B cell (primary cell): ENCODE results near the gene MED15. TPM values are rescaled to one million over a fixed set of nuclear protein-coding genes. Genes with fewer than 3 reads are reported as not detected.

Experiments
- ATAC-seq: fragments of 200-7000 bp; cut with Tn5 transposase; one replicate; pipeline ENCODE4 v1.10.0; 2021; ENCODE audit warnings: low read depth, mild to moderate bottlenecking, moderate number of reproducible peaks, moderate library complexity
- CTCF ChIA-PET: fragments of 350-600 bp; sonication (Branson Sonifier 250); formaldehyde crosslinking; loops from one replicate; lab custom pipeline; 2021; ENCODE audit warnings: antibody characterized with exemption, inconsistent platforms; lab: Charles Lee
- POLR2A ChIA-PET: fragments of 350-600 bp; sonication (Branson Sonifier 250); formaldehyde crosslinking; loops from one replicate; lab custom pipeline; 2021; ENCODE audit warnings: antibody characterized with exemption; lab: Charles Lee
- DNase-seq: peaks from one replicate; pipeline ENCODE4 v3.0.0; 2013
- H2AFZ ChIP-seq: 2 replicates; pipeline ENCODE4 v1.6.1; 2012; ENCODE audit warnings: mild to moderate bottlenecking, low read depth, low read length; ENCODE audit not compliant: insufficient read depth, poor library complexity, severe bottlenecking
- H3K27ac ChIP-seq, 2 donors: 1 replicate in 1 of 2; 2 replicates in 1 of 2; pipeline ENCODE4 v1.5.1; 2012 to 2013; ENCODE audit warnings: low read length in 2 of 2, mild to moderate bottlenecking in 2 of 2, moderate library complexity in 1 of 2
- H3K27me3 ChIP-seq, 4 experiments: fragments of 200-600 bp in 1 of 4; sonication (generic) in 1 of 4; replicated peaks in 1 of 4; 1 replicate in 2 of 4; 2 replicates in 2 of 4; pipeline versions ENCODE4 v1.6.1 to v1.7.0; 2013 to 2016; ENCODE audit warnings: low read length in 3 of 4, mild to moderate bottlenecking in 2 of 4, mixed read lengths in 1 of 4, moderate library complexity in 1 of 4; ENCODE audit not compliant: insufficient read depth in 4 of 4, control insufficient read depth in 3 of 4; ENCODE audit errors: control extremely low read depth in 1 of 4
- H3K36me3 ChIP-seq, 2 experiments: replicated peaks in 1 of 2; 1 replicate in 1 of 2; 2 replicates in 1 of 2; pipeline versions ENCODE4 v1.6.1 to v1.7.1; 2013; ENCODE audit warnings: low read length in 1 of 2; ENCODE audit not compliant: insufficient read depth in 2 of 2, control insufficient read depth in 1 of 2; ENCODE audit errors: control extremely low read depth in 1 of 2, extremely low read depth in 1 of 2
- H3K4me1 ChIP-seq, 2 donors: fragments of 200-600 bp in 1 of 2; sonication (generic) in 1 of 2; 1 replicate in 1 of 2; 2 replicates in 1 of 2; pipeline versions ENCODE4 v1.5.1 to v1.6.1; 2013 to 2017; ENCODE audit warnings: low read length in 2 of 2; ENCODE audit not compliant: control insufficient read depth in 2 of 2, insufficient read depth in 2 of 2
- H3K4me2 ChIP-seq: replicated peaks from 2 replicates; pipeline ENCODE3; 2012; ENCODE audit warnings: mild to moderate bottlenecking, low read depth, low read length; ENCODE audit not compliant: poor library complexity, severe bottlenecking
- H3K4me3 ChIP-seq, 5 experiments: fragments of 200-600 bp in 1 of 5; sonication (generic) in 1 of 5; 1 replicate in 3 of 5; 2 replicates in 2 of 5; pipeline versions ENCODE4 v1.5.1 to v1.7.0; 2011 to 2016; ENCODE audit warnings: low read length in 4 of 5, mild to moderate bottlenecking in 4 of 5, low read depth in 2 of 5, control low read depth in 1 of 5, moderate library complexity in 1 of 5; ENCODE audit not compliant: insufficient read depth in 1 of 5; ENCODE audit errors: control extremely low read depth in 1 of 5, extremely low read depth in 1 of 5
- H3K79me2 ChIP-seq: fragments of 200-600 bp; sonication (generic); one replicate; pipeline ENCODE4 v1.6.0; 2016; ENCODE audit warnings: low read length; ENCODE audit not compliant: control insufficient read depth, insufficient read depth
- H3K9ac ChIP-seq: fragments of 200-600 bp; sonication (generic); 2 replicates; pipeline ENCODE4 v1.6.1; 2017; ENCODE audit warnings: mild to moderate bottlenecking, low read length, moderate library complexity
- H3K9me3 ChIP-seq, 3 donors: one replicate each; pipeline versions ENCODE4 v1.6.1 to v1.7.1; 2013; ENCODE audit warnings: low read length in 2 of 3; ENCODE audit not compliant: control insufficient read depth in 2 of 3, insufficient read depth in 1 of 3; ENCODE audit errors: control extremely low read depth in 1 of 3
- H4K20me1 ChIP-seq: 2 replicates; pipeline ENCODE4 v1.6.0; 2012; ENCODE audit warnings: mild to moderate bottlenecking, low read length; ENCODE audit not compliant: insufficient read depth, control insufficient read depth, poor library complexity, severe bottlenecking
- H3K27ac Mint-ChIP-seq: one replicate; pipeline ENCODE4 v1.8.0; 2021; ENCODE audit warnings: mixed read lengths
- H3K27me3 Mint-ChIP-seq: one replicate; pipeline ENCODE4 v1.8.0; 2021; ENCODE audit warnings: mixed read lengths
- H3K4me1 Mint-ChIP-seq: one replicate; pipeline ENCODE4 v1.8.0; 2021; ENCODE audit warnings: mixed read lengths
- H3K4me3 Mint-ChIP-seq: one replicate; pipeline ENCODE4 v1.8.0; 2021; ENCODE audit warnings: mixed read lengths
- H3K9me3 Mint-ChIP-seq: one replicate; pipeline ENCODE4 v1.8.0; 2022; ENCODE audit warnings: mixed read lengths; ENCODE audit not compliant: insufficient read depth
- EZH2 ChIP-seq: IDR thresholded peaks from 2 replicates; pipeline ENCODE4 v1.6.1; 2012; ENCODE audit warnings: borderline replicate concordance, low read depth, mild to moderate bottlenecking, moderate library complexity, low read length; ENCODE audit not compliant: insufficient read depth, poor library complexity, severe bottlenecking
- WGBS: methylation state at CpG from one replicate; pipeline ENCODE4 v1.1.5; 2013; ENCODE audit warnings: missing lambda C conversion rate; ENCODE audit not compliant: insufficient coverage; 5-methylcytosine and 5-hydroxymethylcytosine counted together
- intact Hi-C: fragments of 100-400 bp; cut with micrococcal nuclease; formaldehyde crosslinking; loops from one replicate; pipeline ENCODE4 v1.10.0; 2022
- polyA plus RNA-seq: library from polyadenylated mRNA; depleted of rRNA; stranded (reverse); fragments of >200 nt; gene quantifications from 2 replicates; pipeline ENCODE4 v1.2.3, GENCODE V29; 2012
- total RNA-seq, 2 donors: library from RNA; stranded (reverse); fragments of 120-200 nt in 1 of 2; gene quantifications; 1 replicate in 1 of 2; 2 replicates in 1 of 2; pipeline versions ENCODE4 v1.2.3 to v1.2.4, GENCODE V29; 2013 to 2022
- TF ChIP-seq, protein P1 (sequence below): fragments of 200-600 bp; IDR thresholded peaks from one replicate; pipeline ENCODE4 v1.8.0; 2022; ENCODE audit warnings: antibody characterized with exemption, mild to moderate bottlenecking

The MED15 gene
- total and polyA plus RNA-seq, 2 donors (not counting 1 experiment from before 2014, with no cell fraction given): 109 to 134 TPM

- peaks cover 0 to 90% of the 10 kb centered on the region in 2 experiments for H3K36me3 ChIP-seq
- H3K79me2 ChIP-seq: peaks cover 12% of the 10 kb centered on the region
- no peak overlapping the region for H3K4me3 ChIP-seq
- no peak overlapping the region for H2AFZ ChIP-seq
- DNase-seq (no peak), ATAC-seq (no peak)
- Mint-ChIP-seq H3K27ac (no peak overlapping the region), H3K4me3 (no peak overlapping the region), H3K27me3 (no peaks in the 10 kb centered on the region), H3K4me1 (no peaks in the 10 kb centered on the region), H3K9me3 (no peaks in the 10 kb centered on the region)
- no peak overlapping the region for H3K4me2 ChIP-seq
- WGBS: 96% methylated on average over 7 of the region's 7 CpGs
- H4K20me1 ChIP-seq: peaks cover 64% of the 10 kb centered on the region
- no peaks in the 10 kb centered on the region for H3K27me3 ChIP-seq
- TF ChIP-seq EZH2: no peak
- TF ChIP-seq, protein P1, sequence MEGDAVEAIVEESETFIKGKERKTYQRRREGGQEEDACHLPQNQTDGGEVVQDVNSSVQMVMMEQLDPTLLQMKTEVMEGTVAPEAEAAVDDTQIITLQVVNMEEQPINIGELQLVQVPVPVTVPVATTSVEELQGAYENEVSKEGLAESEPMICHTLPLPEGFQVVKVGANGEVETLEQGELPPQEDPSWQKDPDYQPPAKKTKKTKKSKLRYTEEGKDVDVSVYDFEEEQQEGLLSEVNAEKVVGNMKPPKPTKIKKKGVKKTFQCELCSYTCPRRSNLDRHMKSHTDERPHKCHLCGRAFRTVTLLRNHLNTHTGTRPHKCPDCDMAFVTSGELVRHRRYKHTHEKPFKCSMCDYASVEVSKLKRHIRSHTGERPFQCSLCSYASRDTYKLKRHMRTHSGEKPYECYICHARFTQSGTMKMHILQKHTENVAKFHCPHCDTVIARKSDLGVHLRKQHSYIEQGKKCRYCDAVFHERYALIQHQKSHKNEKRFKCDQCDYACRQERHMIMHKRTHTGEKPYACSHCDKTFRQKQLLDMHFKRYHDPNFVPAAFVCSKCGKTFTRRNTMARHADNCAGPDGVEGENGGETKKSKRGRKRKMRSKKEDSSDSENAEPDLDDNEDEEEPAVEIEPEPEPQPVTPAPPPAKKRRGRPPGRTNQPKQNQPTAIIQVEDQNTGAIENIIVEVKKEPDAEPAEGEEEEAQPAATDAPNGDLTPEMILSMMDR: no peak
- intact Hi-C loops: no loop called here
- ChIA-PET POLR2A (no interaction called here), CTCF (interaction anchor here (1.2 to 2.7 kb wide), 2 partner anchors 14 to 160 kb away, joined by 4 to 9 read pairs; no protein-coding TSS in a partner anchor)
- no peak overlapping the region for H3K27ac ChIP-seq
- H3K9ac ChIP-seq: no peak overlapping the region
- H3K4me1 ChIP-seq: no peaks in the 10 kb centered on the region
- H3K9me3 ChIP-seq: no peaks in the 10 kb centered on the region
These were observed 70.8 kb downstream of the MED15 start for GRCh38 chr22:20578192-20578591.

DNA sequence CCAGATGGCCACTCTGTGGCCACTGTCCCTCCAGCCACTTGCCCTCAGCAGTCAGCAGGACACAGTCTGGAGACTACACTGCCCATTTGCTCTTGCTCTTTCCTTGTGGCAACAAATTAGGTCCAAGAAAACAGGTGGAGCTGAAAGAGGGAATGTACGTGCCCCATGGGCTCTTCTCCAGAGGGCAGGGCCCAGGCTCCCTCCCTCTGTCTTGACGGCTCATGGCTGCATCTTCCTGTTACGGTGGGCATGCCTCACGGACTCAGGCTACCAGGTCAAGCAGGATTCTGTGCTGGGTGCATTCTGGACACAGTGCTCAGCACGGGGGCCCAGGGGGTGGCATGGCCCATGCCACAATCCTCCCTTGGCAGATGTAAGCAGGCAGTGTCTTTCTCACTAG lies 71.3 kb downstream of the MED15 start:
- Histone ChIP-seq H3K27ac (no peak overlapping the region), H3K27me3 (no peaks in the 10 kb centered on the region), H3K9me3 (no peaks in the 10 kb centered on the region), H4K20me1 (peaks cover 62% of the 10 kb centered on the region), H3K9ac (no peak overlapping the region), H3K36me3 (peaks cover 0 to 90% of the 10 kb centered on the region in 2 experiments), H3K4me2 (no peak overlapping the region), H3K4me3 (no peak overlapping the region), H2AFZ (no peak overlapping the region), H3K4me1 (no peaks in the 10 kb centered on the region), H3K79me2 (peaks cover 8% of the 10 kb centered on the region)
- DNase-seq (no peak), ATAC-seq (no peak)
- no peak overlapping the region for H3K4me3 Mint-ChIP-seq
- CTCF ChIA-PET: interaction anchor here (1.2 to 2.7 kb wide), 2 partner anchors 15 to 160 kb away, joined by 4 to 9 read pairs; no protein-coding TSS in a partner anchor
- no peaks in the 10 kb centered on the region for H3K27me3 Mint-ChIP-seq
- H3K27ac Mint-ChIP-seq: no peak overlapping the region
- WGBS: 94% methylated on average over 5 of the region's 5 CpGs
- no peaks in the 10 kb centered on the region for H3K9me3 Mint-ChIP-seq
- POLR2A ChIA-PET: no interaction called here
- no peak for TF ChIP-seq EZH2
- TF ChIP-seq, protein P1: no peak
- no peaks in the 10 kb centered on the region for H3K4me1 Mint-ChIP-seq
- intact Hi-C loops: no loop called here
